ENCODE measurements around the gene WNT5B.
A peak's percentile ranks its signal among the peaks of the same experiment; 100 is the strongest.
"Not testable (repeated sequence)": the region's sequence is repeated elsewhere in the genome, so short reads cannot be mapped to it uniquely, and the experiment has no call there.

The WNT5B gene

GRCh38 chr12:1690578-1691122, 61.6 kb downstream of the WNT5B start, which contains the start of gene ADIPOR2:
TSS of gene ADIPOR2 (plus strand) at chr12:1691070. CDS start at chr12:1754344, 63,274 bp downstream.
- Mint-ChIP-seq H3K4me3 (peak within 1 kb of the TSS; percentile 93 to 98), H3K9me3 (no peaks in the 10 kb centered on the region), H3K27me3 (peaks cover 4% of the 10 kb centered on the region in 2 donors), H3K27ac (peak within 1 kb of the TSS; percentile 99), H3K4me1 (peaks cover 12 to 36% of the 10 kb centered on the region in 2 donors), H3K36me3 (peaks cover 0 to 3% of the 10 kb centered on the region in 2 donors)
- peak; percentile 99 for ATAC-seq (replicated peaks)
- DNase-seq: peak; percentile 93

- peaks cover 18 to 43% of the 10 kb centered on the region in 2 donors for H3K4me1 Mint-ChIP-seq
- peak overlapping the region; percentile 93 to 98 for H3K4me3 Mint-ChIP-seq
- H3K9me3 Mint-ChIP-seq: no peaks in the 10 kb centered on the region
- peak overlapping the region; percentile 99 for H3K27ac Mint-ChIP-seq
- no peaks in the 10 kb centered on the region for H3K27me3 Mint-ChIP-seq
- ATAC-seq (replicated peaks): peak; percentile 44 to 45
- DNase-seq: peak; percentile 24
- H3K36me3 Mint-ChIP-seq: peaks cover 6 to 10% of the 10 kb centered on the region in 2 donors
Measured at GRCh38 chr12:1691123-1692007, 62.3 kb downstream of the WNT5B start.

GRCh38 chr12:1692226-1692625, 63.2 kb downstream of the WNT5B start:
- Mint-ChIP-seq H3K27me3 (no peaks in the 10 kb centered on the region), H3K27ac (peak overlapping the region; percentile 99), H3K9me3 (no peaks in the 10 kb centered on the region), H3K4me3 (peak overlapping the region; percentile 93 to 98), H3K4me1 (peaks cover 25 to 52% of the 10 kb centered on the region in 2 donors), H3K36me3 (peaks cover 10 to 17% of the 10 kb centered on the region in 2 donors)
- ATAC-seq (replicated peaks) (no peak), DNase-seq (no peak)

- peaks cover 32 to 60% of the 10 kb centered on the region in 2 donors for H3K4me1 Mint-ChIP-seq
- peak overlapping the region; percentile 40 to 59 for H3K4me3 Mint-ChIP-seq
- DNase-seq: no peak
- ATAC-seq (replicated peaks): no peak
- H3K27me3 Mint-ChIP-seq: no peaks in the 10 kb centered on the region
- no peak overlapping the region for H3K27ac Mint-ChIP-seq
- peaks cover 13 to 23% of the 10 kb centered on the region in 2 donors for H3K36me3 Mint-ChIP-seq
- H3K9me3 Mint-ChIP-seq: no peaks in the 10 kb centered on the region
Measured at GRCh38 chr12:1692895-1693610, 64.0 kb downstream of the WNT5B start.

- ATAC-seq (replicated peaks); H3K9me3 Mint-ChIP-seq; H3K27ac Mint-ChIP-seq; H3K4me3 Mint-ChIP-seq; DNase-seq; H3K27me3 Mint-ChIP-seq: not testable (repeated sequence)
- Mint-ChIP-seq H3K4me1 (peaks cover 29 to 66% of the 10 kb centered on the region in 2 donors), H3K36me3 (peaks cover 17 to 29% of the 10 kb centered on the region in 2 donors)
Measured at GRCh38 chr12:1695097-1695496, 66.1 kb downstream of the WNT5B start.

- H3K4me1 Mint-ChIP-seq: peaks cover 27 to 63% of the 10 kb centered on the region in 2 donors
- H3K9me3 Mint-ChIP-seq: no peaks in the 10 kb centered on the region
- peaks cover 17 to 35% of the 10 kb centered on the region in 2 donors for H3K36me3 Mint-ChIP-seq
- ATAC-seq (replicated peaks) (no peak), DNase-seq (no peak)
- peak overlapping the region in 1 of 2 donors; percentile 23 for H3K4me3 Mint-ChIP-seq
- H3K27ac Mint-ChIP-seq: no peak overlapping the region
- no peaks in the 10 kb centered on the region for H3K27me3 Mint-ChIP-seq
Measured at GRCh38 chr12:1695886-1696670, 67.0 kb downstream of the WNT5B start.

- Mint-ChIP-seq H3K36me3 (peaks cover 17 to 35% of the 10 kb centered on the region in 2 donors), H3K4me1 (peaks cover 27 to 61% of the 10 kb centered on the region in 2 donors), H3K27ac (no peak overlapping the region), H3K9me3 (no peaks in the 10 kb centered on the region), H3K27me3 (no peaks in the 10 kb centered on the region), H3K4me3 (no peak overlapping the region)
- DNase-seq: no peak
- no peak for ATAC-seq (replicated peaks)
Measured at GRCh38 chr12:1696800-1697199, 67.8 kb downstream of the WNT5B start.
